Fibroblast of mammary gland (primary cell): ENCODE data around the gene GCFC2.
A peak's percentile ranks its signal among the peaks of the same experiment; 100 is the strongest.

Source experiments
- DNase-seq: peaks from one replicate; pipeline ENCODE4 v3.0.0-alpha.2; 2010; ENCODE audit warnings: low read depth
- H3K4me3 ChIP-seq: 2 replicates; pipeline ENCODE4 v1.5.1; 2011; ENCODE audit warnings: low read depth, mild to moderate bottlenecking, low read length, moderate library complexity; ENCODE audit not compliant: control insufficient read depth
- TF ChIP-seq, protein P1 (sequence below): conservative IDR thresholded peaks from 2 replicates; pipeline ENCODE4 v1.5.1; 2011; ENCODE audit warnings: low read depth, low read length, inconsistent platforms; ENCODE audit not compliant: control insufficient read depth, insufficient read depth

The GCFC2 gene

DNA sequence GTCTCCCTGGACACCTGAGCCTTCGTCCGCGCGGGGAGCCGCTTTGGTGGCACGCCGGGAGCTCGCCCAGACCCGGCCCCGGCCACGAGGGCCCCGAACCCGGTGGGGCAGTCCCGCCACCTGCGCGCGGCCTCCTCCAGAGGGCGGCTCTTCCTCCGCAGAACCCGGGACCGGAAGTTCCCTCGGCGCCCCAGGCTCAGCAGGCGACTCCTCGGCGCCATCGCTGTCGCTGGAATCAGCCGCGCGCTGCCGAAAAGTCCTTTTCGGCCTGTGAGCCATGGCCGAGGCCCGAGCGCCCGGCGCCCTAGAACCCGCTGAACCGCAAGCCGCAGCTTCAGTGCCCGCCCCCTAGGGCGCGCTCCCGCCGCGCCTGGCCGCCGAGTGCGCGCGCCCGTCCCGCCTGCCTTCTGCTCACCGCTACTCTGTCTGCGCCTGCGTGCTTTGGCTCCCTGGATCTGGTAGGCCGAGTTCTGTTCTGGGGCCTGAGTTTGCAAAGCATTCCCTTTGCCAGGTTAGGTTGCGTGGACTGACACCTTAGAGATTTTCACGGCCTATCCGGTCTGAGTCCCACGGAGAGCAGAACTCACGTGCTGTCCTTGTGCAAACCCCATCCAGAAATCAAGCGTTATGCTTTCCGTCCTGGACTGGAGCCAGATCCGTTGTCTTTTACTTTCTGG lies at the start of gene GCFC2:
TSS of gene GCFC2 (minus strand) at position 339 of the 677 bp plus-strand sequence. CDS start at position 279, 60 bp downstream.
- DNase-seq: peak; percentile 83
- peak within 1 kb of the TSS; percentile 67 for H3K4me3 ChIP-seq
- TF ChIP-seq, protein P1, sequence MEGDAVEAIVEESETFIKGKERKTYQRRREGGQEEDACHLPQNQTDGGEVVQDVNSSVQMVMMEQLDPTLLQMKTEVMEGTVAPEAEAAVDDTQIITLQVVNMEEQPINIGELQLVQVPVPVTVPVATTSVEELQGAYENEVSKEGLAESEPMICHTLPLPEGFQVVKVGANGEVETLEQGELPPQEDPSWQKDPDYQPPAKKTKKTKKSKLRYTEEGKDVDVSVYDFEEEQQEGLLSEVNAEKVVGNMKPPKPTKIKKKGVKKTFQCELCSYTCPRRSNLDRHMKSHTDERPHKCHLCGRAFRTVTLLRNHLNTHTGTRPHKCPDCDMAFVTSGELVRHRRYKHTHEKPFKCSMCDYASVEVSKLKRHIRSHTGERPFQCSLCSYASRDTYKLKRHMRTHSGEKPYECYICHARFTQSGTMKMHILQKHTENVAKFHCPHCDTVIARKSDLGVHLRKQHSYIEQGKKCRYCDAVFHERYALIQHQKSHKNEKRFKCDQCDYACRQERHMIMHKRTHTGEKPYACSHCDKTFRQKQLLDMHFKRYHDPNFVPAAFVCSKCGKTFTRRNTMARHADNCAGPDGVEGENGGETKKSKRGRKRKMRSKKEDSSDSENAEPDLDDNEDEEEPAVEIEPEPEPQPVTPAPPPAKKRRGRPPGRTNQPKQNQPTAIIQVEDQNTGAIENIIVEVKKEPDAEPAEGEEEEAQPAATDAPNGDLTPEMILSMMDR: no peak

DNA sequence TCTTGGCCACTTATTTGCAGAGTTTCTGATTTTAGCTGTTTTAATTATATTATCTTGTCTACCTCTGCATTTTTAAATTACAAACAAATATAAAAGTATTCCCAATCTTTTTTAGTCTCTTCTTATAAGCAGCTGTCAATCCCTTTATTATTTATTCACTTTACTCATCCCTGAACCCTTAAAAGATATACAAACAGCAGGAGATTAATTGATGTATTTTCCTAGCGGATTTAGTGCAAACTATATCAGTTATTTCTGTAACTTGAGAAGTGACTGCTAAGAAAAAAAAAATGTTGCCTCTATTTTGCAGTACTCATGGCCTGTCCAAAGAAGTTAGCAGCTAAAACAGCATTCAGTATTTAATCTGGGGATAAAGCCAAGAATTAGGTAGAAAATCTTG lies 42.1 kb upstream of the GCFC2 start:
- TF ChIP-seq, protein P1: no peak
- no peak overlapping the region for H3K4me3 ChIP-seq
- no peak for DNase-seq

DNA sequence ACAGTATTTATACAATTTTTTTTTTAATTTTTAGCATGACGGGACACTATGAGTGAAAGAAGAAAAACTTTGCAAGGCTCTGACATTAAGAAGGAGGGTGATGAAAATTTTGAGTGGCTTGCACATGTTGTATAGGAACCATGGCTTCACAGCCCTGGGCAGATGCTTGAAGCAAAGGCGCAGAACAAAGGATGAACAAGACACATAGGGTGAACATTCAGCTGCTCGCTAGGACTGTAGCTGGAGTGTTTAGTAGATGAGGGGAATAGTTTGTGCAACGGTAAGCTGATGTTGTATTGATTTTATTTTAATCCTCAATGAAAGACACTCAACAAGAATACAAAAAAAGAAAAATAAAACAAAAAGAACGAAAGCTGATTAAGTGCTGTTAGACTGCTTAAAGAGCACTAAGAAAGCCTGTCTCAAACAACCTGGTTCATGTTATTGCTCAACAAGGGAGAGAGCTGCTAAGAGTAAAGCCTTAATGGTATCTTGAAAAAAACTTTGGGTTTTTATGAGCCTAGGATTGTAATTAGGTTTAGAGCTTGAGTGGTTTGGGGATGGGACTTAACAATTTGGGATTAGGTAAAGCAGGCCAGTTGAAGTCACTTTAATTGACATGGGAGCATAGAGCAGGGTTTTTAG lies 41.2 kb upstream of the GCFC2 start:
- TF ChIP-seq, protein P1: no peak
- no peak for DNase-seq
- no peak overlapping the region for H3K4me3 ChIP-seq

DNA sequence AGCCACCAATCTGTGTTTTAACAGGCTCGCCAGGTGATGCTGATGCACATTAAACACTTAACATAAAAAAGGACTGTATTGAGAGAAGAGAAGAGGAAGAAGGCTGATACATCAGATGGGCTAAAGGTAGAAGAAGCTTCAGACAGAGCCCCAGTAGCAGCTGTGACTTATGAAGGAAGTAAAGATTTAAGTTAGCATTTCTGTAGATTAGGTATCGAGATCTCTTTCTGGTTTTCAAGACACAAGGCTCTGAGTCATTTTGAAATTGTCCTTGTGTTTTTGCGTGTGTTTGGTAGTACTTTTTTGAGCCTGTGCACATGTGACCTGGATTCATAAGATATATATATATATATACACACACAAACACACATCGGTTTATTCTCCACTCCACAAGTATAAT lies 40.6 kb upstream of the GCFC2 start:
- TF ChIP-seq, protein P1: no peak
- H3K4me3 ChIP-seq: no peak overlapping the region
- no peak for DNase-seq

DNA sequence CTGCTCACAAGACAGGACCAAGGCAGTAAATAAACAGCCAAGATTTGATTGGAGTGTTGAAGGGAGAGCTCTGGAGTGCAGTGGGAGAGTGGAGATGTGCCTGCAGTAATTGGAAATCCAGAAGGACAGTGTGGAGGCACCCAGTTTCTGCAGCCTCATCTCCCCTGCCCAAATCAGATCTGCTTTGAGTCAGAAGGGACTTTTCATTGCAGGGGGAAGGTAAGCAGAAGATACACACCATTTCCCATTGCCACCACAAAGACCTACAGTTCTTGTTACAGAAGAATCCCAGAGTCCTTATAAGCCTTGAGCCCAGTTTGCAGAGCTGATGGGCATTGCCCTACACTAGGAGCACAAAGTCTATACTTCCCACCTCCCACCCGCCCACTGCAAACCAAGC lies 27.2 kb upstream of the GCFC2 start:
- H3K4me3 ChIP-seq: no peak overlapping the region
- TF ChIP-seq, protein P1: no peak
- DNase-seq: no peak

DNA sequence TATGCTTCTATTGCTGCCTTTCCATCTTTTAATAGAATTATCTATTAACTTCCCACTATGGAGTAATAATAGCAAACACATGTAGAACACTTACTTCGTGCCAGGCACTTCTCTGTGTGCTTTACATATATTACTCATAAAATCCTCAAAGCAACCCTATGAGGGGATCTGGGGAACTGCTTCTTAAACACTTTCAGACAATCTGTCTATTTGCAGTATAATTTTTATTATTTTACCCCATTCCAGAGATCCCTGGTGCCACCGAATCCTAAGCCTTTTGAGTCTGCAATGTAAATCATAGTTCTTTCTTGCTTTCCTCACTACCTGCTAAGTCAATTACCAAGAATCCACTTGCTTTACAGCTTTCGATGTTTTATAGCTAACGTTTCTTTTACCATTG lies 25.6 kb upstream of the GCFC2 start:
- TF ChIP-seq, protein P1: no peak
- DNase-seq: no peak
- no peak overlapping the region for H3K4me3 ChIP-seq

DNA sequence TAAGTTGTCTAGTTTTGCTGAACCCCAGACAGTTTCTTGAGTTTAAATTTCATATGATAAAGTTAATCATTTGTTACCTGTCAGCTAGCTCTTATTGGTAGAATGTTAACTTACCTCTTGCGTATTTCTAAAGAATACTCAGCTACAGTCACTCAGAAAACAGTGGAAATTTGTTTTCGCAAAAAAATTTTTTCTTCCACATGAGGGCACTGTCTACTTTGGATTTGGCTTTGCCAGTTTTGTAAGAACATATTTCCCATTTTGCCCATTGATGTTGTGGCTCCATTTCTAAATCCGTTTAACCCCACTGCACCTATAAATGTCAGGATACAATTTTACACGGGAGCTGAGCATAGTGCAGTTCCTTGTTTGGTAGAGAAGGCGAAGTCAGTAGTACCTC lies 19.1 kb upstream of the GCFC2 start:
- DNase-seq: no peak
- no peak overlapping the region for H3K4me3 ChIP-seq
- TF ChIP-seq, protein P1: peak; percentile 30
